PC-3 (cell line): ENCODE results near the gene IP6K3. TPM values are rescaled to one million over a fixed set of nuclear protein-coding genes. Genes with fewer than 3 reads are reported as not detected.

ENCODE experiments used
- ATAC-seq: fragments of 200-7000 bp; cut with Tn5 transposase; 2 replicates; pipeline ENCODE4 v1.9.1; 2020; ENCODE audit warnings: mild to moderate bottlenecking, moderate library complexity
- BruUV-seq: library from RNA; stranded (reverse); fragments of 400-500 nt; replicated peaks from 2 replicates; lab custom pipeline; 2021; lab: Mats Ljungman, UMichigan
- CTCF ChIA-PET: fragments of 300-600 bp; sonication (Branson Sonifier 250); formaldehyde crosslinking; loops from one replicate; lab custom pipeline; 2022; ENCODE audit warnings: antibody characterized with exemption; lab: Charles Lee
- POLR2A ChIA-PET: fragments of 300-600 bp; sonication (Branson Sonifier 250); formaldehyde crosslinking; loops from one replicate; lab custom pipeline; 2022; ENCODE audit warnings: antibody characterized with exemption; ENCODE audit not compliant: unreplicated experiment; lab: Charles Lee
- DNase-seq: peaks from one replicate; pipeline ENCODE4 v3.0.0-alpha.2; 2015
- H2AFZ ChIP-seq: fragments of 300-600 bp; sonication (generic); 2 replicates; pipeline ENCODE4 v1.6.0; 2016; ENCODE audit warnings: antibody characterized with exemption, low read length
- H3F3A ChIP-seq: fragments of 300-600 bp; sonication (generic); one replicate; pipeline ENCODE4 v1.6.0; 2017; ENCODE audit warnings: antibody characterized with exemption, low read length, control low read depth, mild to moderate bottlenecking; ENCODE audit not compliant: unreplicated experiment
- H3K27ac ChIP-seq: fragments of 300-600 bp; sonication (generic); 2 replicates; pipeline ENCODE4 v1.5.1; 2016; ENCODE audit warnings: mild to moderate bottlenecking, low read length
- H3K27me3 ChIP-seq: fragments of 300-600 bp; sonication (generic); 2 replicates; pipeline ENCODE4 v1.6.1; 2016; ENCODE audit warnings: low read length, mixed read lengths
- H3K36me3 ChIP-seq: fragments of 300-600 bp; sonication (generic); 2 replicates; pipeline ENCODE4 v1.6.1; 2016; ENCODE audit warnings: low read depth, mixed run types, low read length, mixed read lengths
- H3K4me1 ChIP-seq: fragments of 300-600 bp; sonication (generic); 2 replicates; pipeline ENCODE4 v1.5.1; 2016; ENCODE audit warnings: low read length; ENCODE audit not compliant: insufficient read depth
- H3K4me2 ChIP-seq: fragments of 300-600 bp; sonication (generic); 2 replicates; pipeline ENCODE4 v1.6.0; 2016; ENCODE audit warnings: low read length
- H3K4me3 ChIP-seq: fragments of 300-600 bp; sonication (generic); 2 replicates; pipeline ENCODE4 v1.5.1; 2016; ENCODE audit warnings: mild to moderate bottlenecking, low read length, mixed read lengths
- H3K79me2 ChIP-seq: fragments of 300-600 bp; sonication (generic); 2 replicates; pipeline ENCODE4 v1.6.1; 2017; ENCODE audit warnings: low read length, mixed read lengths
- H3K9ac ChIP-seq: fragments of 300-600 bp; sonication (generic); 2 replicates; pipeline ENCODE4 v1.6.0; 2016; ENCODE audit warnings: mild to moderate bottlenecking, low read length
- H3K9me2 ChIP-seq: fragments of 300-600 bp; sonication (generic); replicated peaks from 2 replicates; pipeline ENCODE4 v1.6.1; 2016; ENCODE audit warnings: mixed run types, low read length, mixed read lengths
- H3K9me3 ChIP-seq: fragments of 300-600 bp; sonication (generic); 2 replicates; pipeline ENCODE4 v1.6.1; 2016; ENCODE audit warnings: low read length, mixed read lengths
- H4K20me1 ChIP-seq: fragments of 300-600 bp; sonication (generic); 2 replicates; pipeline ENCODE4 v1.6.1; 2016; ENCODE audit warnings: low read length, mixed read lengths
- EZH2 ChIP-seq: fragments of 300-600 bp; sonication (generic); IDR thresholded peaks from one replicate; pipeline ENCODE4 v1.6.1; 2017; ENCODE audit warnings: antibody characterized with exemption, mild to moderate bottlenecking, low read length; ENCODE audit not compliant: unreplicated experiment
- EZH2phosphoT487 ChIP-seq: fragments of 300-600 bp; sonication (generic); IDR thresholded peaks from 2 replicates; pipeline ENCODE4 v1.6.1; 2018; ENCODE audit warnings: mild to moderate bottlenecking, antibody characterized with exemption, low read length, borderline replicate concordance
- intact Hi-C: fragments of 100-400 bp; cut with micrococcal nuclease; formaldehyde crosslinking; loops from 2 replicates; pipeline ENCODE4 v1.9.0; 2023
- total RNA-seq: library from RNA; depleted of rRNA; stranded (reverse); fragments of >200 nt; gene quantifications from 2 replicates; pipeline ENCODE4 v1.2.3, GENCODE V29; 2014
- TF ChIP-seq, protein P1 (sequence below): fragments of 300-600 bp; sonication (generic); conservative IDR thresholded peaks from 2 replicates; pipeline ENCODE4 v1.5.1; 2017; ENCODE audit warnings: antibody characterized with exemption, low read depth, mild to moderate bottlenecking, low read length

Gene IP6K3
- total RNA-seq, 1 experiment from 2014 or later: not detected

DNA sequence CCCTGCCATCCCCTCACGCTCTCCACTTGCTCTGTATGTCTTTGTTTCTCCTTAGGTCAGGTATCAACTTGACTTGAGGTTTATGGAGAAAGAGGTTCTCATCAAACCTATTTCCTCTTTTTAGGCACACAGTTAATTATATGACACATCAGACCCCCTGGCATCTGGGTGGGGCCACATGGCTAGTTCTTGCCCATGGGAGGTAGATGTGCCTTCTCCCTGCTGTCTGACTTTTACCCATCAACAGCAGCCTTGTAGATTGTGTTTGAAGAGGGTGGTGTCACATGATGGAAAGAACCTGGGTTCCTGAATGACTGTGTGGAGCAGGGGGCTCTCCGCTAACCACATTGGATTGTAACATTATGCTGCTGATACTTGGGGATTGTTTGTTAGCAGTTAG lies 28.0 kb downstream of the IP6K3 start:
- H3K4me3 ChIP-seq: no peak overlapping the region
- H2AFZ ChIP-seq: no peak overlapping the region
- H3K27ac ChIP-seq: no peak overlapping the region
- H4K20me1 ChIP-seq: no peaks in the 10 kb centered on the region
- H3K9me2 ChIP-seq: no peaks in the 10 kb centered on the region
- no peak overlapping the region for H3K9ac ChIP-seq
- no peak for ATAC-seq
- ChIA-PET POLR2A (no interaction called here), CTCF (no interaction called here)
- no peak for DNase-seq
- H3K79me2 ChIP-seq: no peaks in the 10 kb centered on the region
- intact Hi-C loops: no loop called here
- no peak for TF ChIP-seq EZH2
- no peak for TF ChIP-seq EZH2phosphoT487
- TF ChIP-seq, protein P1, sequence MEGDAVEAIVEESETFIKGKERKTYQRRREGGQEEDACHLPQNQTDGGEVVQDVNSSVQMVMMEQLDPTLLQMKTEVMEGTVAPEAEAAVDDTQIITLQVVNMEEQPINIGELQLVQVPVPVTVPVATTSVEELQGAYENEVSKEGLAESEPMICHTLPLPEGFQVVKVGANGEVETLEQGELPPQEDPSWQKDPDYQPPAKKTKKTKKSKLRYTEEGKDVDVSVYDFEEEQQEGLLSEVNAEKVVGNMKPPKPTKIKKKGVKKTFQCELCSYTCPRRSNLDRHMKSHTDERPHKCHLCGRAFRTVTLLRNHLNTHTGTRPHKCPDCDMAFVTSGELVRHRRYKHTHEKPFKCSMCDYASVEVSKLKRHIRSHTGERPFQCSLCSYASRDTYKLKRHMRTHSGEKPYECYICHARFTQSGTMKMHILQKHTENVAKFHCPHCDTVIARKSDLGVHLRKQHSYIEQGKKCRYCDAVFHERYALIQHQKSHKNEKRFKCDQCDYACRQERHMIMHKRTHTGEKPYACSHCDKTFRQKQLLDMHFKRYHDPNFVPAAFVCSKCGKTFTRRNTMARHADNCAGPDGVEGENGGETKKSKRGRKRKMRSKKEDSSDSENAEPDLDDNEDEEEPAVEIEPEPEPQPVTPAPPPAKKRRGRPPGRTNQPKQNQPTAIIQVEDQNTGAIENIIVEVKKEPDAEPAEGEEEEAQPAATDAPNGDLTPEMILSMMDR: no peak
- H3K4me2 ChIP-seq: no peak overlapping the region
- H3K36me3 ChIP-seq: no peaks in the 10 kb centered on the region
- no peaks in the 10 kb centered on the region for H3F3A ChIP-seq
- peaks cover 10% of the 10 kb centered on the region for H3K27me3 ChIP-seq
- BruUV-seq: no TSS peak
- H3K9me3 ChIP-seq: no peaks in the 10 kb centered on the region
- H3K4me1 ChIP-seq: peaks cover 27% of the 10 kb centered on the region

DNA sequence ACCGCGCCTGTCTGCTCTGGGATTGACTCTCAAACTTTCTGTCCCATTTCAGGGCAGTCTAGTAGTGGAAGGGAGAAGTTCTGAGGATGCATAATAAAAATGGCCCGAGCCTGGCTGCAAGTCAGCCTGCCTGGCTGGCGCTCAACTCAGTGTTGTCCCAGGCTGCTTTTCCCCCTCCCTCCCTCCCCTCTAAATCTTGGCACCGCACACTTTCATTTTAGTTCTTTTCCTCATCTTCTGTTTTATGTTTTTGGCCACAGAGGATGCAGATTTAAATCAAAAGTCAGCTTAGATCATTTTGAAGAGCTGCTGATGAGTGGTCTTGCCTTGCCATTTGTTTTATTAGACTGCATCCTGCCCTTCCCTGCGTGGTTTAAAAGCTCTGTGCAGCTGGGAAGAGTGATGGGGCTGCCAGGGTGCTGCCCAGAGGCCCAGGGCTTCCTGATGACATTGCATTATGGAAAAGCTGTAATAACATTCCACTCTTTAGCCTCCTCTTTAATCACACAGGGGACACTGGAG lies 28.7 kb downstream of the IP6K3 start:
- Histone ChIP-seq H3K4me2 (no peak overlapping the region), H3K27me3 (peaks cover 2% of the 10 kb centered on the region; the same call in 1 of the 2 replicates)

More for the DNA sequence above, 28.7 kb downstream of the IP6K3 start:
- intact Hi-C loops: no loop called here
- no peaks in the 10 kb centered on the region for H3K9me2 ChIP-seq
- H3K4me3 ChIP-seq: no peak overlapping the region
- peaks cover 27% of the 10 kb centered on the region for H3K4me1 ChIP-seq
- DNase-seq (no peak), ATAC-seq (no peak; the same call in 1 of the 2 replicates)
- H2AFZ ChIP-seq: no peak overlapping the region
- no peaks in the 10 kb centered on the region for H4K20me1 ChIP-seq
- H3K27ac ChIP-seq: no peak overlapping the region
- ChIA-PET POLR2A (no interaction called here), CTCF (no interaction called here)
- H3K9ac ChIP-seq: no peak overlapping the region
- H3K36me3 ChIP-seq: no peaks in the 10 kb centered on the region
- TF ChIP-seq EZH2phosphoT487: no peak
- TF ChIP-seq, protein P1: no peak
- TF ChIP-seq EZH2: no peak
- H3K9me3 ChIP-seq: no peaks in the 10 kb centered on the region
- no peaks in the 10 kb centered on the region for H3K79me2 ChIP-seq
- BruUV-seq: no TSS peak
- no peaks in the 10 kb centered on the region for H3F3A ChIP-seq
